ENCODE measurements around the gene MELTF.

- TF ChIP-seq, protein P1, sequence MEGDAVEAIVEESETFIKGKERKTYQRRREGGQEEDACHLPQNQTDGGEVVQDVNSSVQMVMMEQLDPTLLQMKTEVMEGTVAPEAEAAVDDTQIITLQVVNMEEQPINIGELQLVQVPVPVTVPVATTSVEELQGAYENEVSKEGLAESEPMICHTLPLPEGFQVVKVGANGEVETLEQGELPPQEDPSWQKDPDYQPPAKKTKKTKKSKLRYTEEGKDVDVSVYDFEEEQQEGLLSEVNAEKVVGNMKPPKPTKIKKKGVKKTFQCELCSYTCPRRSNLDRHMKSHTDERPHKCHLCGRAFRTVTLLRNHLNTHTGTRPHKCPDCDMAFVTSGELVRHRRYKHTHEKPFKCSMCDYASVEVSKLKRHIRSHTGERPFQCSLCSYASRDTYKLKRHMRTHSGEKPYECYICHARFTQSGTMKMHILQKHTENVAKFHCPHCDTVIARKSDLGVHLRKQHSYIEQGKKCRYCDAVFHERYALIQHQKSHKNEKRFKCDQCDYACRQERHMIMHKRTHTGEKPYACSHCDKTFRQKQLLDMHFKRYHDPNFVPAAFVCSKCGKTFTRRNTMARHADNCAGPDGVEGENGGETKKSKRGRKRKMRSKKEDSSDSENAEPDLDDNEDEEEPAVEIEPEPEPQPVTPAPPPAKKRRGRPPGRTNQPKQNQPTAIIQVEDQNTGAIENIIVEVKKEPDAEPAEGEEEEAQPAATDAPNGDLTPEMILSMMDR (IDR thresholded peaks at IDR 0.05): no peak
- no peak for TF ChIP-seq POLR2A (IDR thresholded peaks at IDR 0.05)
Measured at GRCh38 chr3:197003461-197004385, 25.9 kb downstream of the MELTF start.

Data from Peyer's patch (tissue), 4 donors.